Fibroblast of the aortic adventitia (primary cell): ENCODE data around the gene ADCY10. TPM values are rescaled to one million over a fixed set of nuclear protein-coding genes. Genes with fewer than 3 reads are reported as not detected.
"Not testable (repeated sequence)": the region's sequence is repeated elsewhere in the genome, so short reads cannot be mapped to it uniquely, and the experiment has no call there.

Experiments used
- DNase-seq: peaks from one replicate; pipeline ENCODE4 v3.0.0-alpha.2; 2010; ENCODE audit warnings: low read depth
- H3K4me3 ChIP-seq: 2 replicates; pipeline ENCODE4 v1.5.1; 2011; ENCODE audit warnings: low read depth, mild to moderate bottlenecking, control low read depth, low read length, moderate library complexity
- total RNA-seq: library from RNA; depleted of rRNA; stranded (reverse); fragments of >200 nt; gene quantifications from 2 replicates; pipeline ENCODE4 v1.2.3, GENCODE V29; 2012; ENCODE audit warnings: low replicate concordance
- TF ChIP-seq, protein P1 (sequence below): IDR thresholded peaks from 2 replicates; pipeline ENCODE4 v1.5.1; 2011; ENCODE audit warnings: mild to moderate bottlenecking, low read length, control low read depth, inconsistent platforms; ENCODE audit not compliant: insufficient read depth

The ADCY10 gene
- total RNA-seq, 1 donor = 0.09 TPM

- peak; percentile 31 for DNase-seq
- H3K4me3 ChIP-seq = peak overlapping the region; percentile 88
- TF ChIP-seq, protein P1, sequence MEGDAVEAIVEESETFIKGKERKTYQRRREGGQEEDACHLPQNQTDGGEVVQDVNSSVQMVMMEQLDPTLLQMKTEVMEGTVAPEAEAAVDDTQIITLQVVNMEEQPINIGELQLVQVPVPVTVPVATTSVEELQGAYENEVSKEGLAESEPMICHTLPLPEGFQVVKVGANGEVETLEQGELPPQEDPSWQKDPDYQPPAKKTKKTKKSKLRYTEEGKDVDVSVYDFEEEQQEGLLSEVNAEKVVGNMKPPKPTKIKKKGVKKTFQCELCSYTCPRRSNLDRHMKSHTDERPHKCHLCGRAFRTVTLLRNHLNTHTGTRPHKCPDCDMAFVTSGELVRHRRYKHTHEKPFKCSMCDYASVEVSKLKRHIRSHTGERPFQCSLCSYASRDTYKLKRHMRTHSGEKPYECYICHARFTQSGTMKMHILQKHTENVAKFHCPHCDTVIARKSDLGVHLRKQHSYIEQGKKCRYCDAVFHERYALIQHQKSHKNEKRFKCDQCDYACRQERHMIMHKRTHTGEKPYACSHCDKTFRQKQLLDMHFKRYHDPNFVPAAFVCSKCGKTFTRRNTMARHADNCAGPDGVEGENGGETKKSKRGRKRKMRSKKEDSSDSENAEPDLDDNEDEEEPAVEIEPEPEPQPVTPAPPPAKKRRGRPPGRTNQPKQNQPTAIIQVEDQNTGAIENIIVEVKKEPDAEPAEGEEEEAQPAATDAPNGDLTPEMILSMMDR = no peak
Observed at GRCh38 chr1:167934426-167935215, 20.7 kb upstream of the ADCY10 start.

- TF ChIP-seq, protein P1 = no peak
- H3K4me3 ChIP-seq = peak overlapping the region; percentile 88
- no peak for DNase-seq
Observed at GRCh38 chr1:167933788-167934187, 19.9 kb upstream of the ADCY10 start.

DNA sequence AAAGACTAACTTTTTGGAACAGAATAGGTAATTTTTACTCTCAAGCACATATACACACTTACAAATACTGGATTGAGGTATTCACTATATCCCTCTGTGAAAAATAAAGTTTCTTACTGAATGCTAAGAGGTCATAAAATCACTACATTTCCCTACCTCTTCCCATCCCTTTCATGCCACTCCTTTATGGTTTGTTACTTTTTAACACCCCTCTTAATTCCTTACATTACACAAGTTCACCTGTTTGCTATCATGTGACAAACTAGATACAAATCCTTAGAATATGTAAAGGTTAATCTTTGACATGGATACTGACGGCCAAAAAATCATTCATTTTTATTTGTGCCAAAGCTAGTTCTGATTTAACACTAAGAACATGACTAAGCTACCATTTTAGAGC, 15.8 kb upstream of the ADCY10 start:
- TF ChIP-seq, protein P1 = no peak
- no peak overlapping the region for H3K4me3 ChIP-seq
- DNase-seq = no peak

- H3K4me3 ChIP-seq, DNase-seq: not testable (repeated sequence)
Observed at GRCh38 chr1:167928919-167929318, 15.0 kb upstream of the ADCY10 start.

GRCh38 chr1:167928457-167928852, 14.5 kb upstream of the ADCY10 start:
- TF ChIP-seq, protein P1 = no peak
- DNase-seq = no peak
- no peak overlapping the region for H3K4me3 ChIP-seq

DNA sequence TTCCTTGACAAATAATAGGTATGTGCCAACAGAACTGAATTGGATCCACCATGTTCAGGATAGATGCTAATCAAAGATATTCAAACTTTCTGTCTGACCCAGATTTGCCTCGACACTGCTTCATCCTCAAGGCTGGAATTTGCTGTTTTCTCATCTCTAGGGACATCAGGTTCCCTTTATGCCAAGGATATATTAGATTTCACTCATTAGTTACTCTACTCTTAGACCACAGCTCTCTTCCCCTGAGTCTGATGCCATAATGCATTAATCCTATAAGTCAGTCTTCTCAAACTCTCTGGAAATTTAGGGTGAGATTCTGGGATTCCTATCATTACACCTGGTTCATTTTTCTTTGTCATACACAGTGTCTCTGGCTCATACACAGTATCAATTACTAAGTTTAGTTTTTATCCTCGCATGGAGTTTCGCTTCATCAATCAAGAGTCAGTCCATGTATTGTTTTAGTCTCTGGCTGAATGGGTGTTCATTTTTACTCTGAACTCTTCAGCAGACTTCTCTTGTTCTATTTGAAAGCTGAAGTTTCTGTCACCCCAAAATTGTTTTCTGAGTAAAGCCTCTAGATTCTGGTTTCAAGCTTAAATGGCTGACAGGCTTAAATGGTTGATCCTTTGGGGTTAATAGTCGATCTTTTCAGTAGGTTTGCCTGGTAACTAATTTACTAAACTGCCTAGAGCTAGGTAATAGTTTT, 13.3 kb upstream of the ADCY10 start:
- no peak for DNase-seq
- TF ChIP-seq, protein P1 = no peak
- no peak overlapping the region for H3K4me3 ChIP-seq

DNA sequence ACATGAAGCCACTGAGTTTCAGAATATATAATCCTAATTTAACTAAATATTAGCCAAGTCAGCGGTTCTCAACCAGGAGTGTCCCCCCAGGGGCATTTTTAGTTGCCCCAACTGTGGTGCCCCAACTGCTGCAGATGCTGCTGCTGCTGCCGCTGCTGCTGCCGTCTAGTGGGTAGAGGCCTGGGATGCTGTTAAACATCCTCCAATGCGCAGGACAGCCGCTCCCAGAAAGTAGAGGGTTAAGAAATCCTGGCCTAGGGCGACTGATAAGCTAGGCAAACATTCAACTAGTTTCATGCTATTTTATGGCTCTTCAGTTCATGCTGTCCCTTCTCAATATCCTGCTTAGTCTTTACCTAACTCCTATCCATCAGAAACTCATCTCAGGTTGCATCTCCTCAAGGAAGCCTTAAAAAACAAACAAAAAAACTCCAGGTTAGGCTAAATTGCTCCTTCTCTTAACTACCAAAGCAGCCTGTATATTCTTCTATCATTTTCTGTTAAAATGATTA, 12.6 kb upstream of the ADCY10 start:
- TF ChIP-seq, protein P1 = peak; percentile 2
- DNase-seq = no peak
- no peak overlapping the region for H3K4me3 ChIP-seq
